ENCODE results near the gene KLHL13. TPM values are rescaled to one million over a fixed set of nuclear protein-coding genes. Genes with fewer than 3 reads are reported as not detected.
"Not testable (repeated sequence)": the region's sequence is repeated elsewhere in the genome, so short reads cannot be mapped to it uniquely, and the experiment has no call there.

KLHL13 gene
- total RNA-seq, 1 experiment from 2014 or later = not detected

DNA sequence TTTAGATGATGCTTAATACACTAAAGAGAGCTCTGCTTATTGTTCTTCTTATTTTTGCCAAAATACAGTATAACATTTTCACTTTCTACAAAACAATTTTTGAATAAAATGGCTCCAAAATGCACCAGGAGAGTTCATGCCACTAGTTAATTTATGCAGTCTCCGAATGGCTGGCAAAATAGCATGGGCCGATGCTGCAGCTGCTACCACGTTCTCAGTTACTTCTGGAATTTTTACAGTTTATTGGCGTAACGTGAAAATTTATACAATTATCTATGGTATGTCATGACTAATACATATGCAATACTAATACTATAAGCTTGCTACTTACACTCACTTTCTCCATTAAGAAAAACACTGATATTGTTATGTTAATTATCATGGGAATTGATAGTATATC lies 16.5 kb downstream of the KLHL13 start:
- DNase-seq (ENCODE audit: low spot score) = no peak
- in situ Hi-C loops (cut with HindIII; ENCODE audit: low sequenced_read_pairs) = no loop called here

DNA sequence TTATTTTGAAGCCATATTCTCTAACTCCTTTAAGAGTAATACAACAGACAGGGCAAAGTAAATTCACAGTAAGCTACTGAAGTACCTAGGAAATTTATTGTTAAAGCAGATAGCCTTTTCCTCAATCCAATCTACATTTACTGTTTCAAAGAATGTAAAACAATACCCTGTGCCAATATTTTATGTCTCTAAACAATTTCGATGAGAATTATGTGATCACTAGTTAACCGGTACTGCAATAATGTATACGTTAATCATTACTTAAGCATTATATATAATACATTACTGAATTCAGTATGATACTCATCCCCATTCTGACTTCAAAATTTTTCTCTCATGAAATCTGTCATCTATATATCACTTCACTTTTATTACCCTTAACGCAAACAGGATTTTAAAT lies 28.5 kb downstream of the KLHL13 start:
- in situ Hi-C loops (cut with HindIII; ENCODE audit: low sequenced_read_pairs) = no loop called here
- DNase-seq (ENCODE audit: low spot score) = no peak

DNA sequence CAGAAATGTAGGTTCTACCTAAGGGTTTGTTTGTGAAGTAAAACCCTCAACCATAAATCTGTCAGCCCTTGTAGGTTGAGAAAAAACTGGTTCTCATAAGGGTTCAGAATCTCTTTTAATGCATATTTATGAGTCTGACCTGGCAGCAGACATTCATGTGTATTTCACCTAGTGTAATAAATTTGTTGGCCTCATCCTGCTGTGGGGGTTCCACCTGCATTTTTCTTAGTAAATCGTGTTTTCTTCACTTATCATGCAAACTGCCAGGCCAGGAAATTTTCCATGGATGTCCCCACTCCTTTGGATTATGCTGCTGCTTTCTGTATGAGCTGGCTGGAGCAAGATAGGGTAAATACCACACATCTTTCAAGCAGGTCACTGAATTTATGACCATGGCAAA lies 42.4 kb downstream of the KLHL13 start:
- in situ Hi-C loops (cut with HindIII; ENCODE audit: low sequenced_read_pairs) = no loop called here
- no peak for DNase-seq (ENCODE audit: low spot score)

DNA sequence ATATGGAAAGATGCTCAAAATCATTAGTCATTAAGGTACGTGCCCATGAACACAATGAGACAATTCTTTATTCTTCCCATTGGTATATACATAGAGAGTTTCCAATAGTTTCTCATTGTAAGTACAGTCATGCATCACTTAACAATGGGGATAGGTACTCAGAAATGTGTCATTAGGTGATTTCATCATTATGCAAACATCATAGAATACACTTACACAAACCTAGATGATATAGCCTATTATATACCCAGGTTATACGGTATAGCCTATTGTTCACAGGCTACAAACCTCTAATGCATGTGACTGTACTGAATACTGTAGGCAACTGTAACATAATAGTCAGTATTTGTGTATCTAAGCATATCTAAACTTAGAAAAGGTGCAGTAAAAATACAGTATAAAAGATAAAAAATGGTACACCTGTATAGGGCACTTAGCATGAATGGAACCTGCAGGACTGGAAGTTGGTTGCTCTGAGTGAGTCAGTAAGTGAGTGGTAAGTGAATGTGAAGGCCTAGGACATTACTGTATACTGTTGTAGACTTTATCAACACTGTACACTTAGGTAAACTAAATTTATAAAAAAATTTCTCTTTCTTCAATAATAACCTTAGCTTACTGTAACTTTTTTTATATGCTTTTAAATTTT lies 49.6 kb downstream of the KLHL13 start:
- no peak for DNase-seq (ENCODE audit: low spot score)
- in situ Hi-C loops (cut with HindIII; ENCODE audit: low sequenced_read_pairs) = no loop called here

- DNase-seq (ENCODE audit: low spot score) = no peak
- in situ Hi-C loops (cut with HindIII; ENCODE audit: low sequenced_read_pairs) = no loop called here
These were observed 53.6 kb downstream of the KLHL13 start for GRCh38 chrX:118062817-118063615.

DNA sequence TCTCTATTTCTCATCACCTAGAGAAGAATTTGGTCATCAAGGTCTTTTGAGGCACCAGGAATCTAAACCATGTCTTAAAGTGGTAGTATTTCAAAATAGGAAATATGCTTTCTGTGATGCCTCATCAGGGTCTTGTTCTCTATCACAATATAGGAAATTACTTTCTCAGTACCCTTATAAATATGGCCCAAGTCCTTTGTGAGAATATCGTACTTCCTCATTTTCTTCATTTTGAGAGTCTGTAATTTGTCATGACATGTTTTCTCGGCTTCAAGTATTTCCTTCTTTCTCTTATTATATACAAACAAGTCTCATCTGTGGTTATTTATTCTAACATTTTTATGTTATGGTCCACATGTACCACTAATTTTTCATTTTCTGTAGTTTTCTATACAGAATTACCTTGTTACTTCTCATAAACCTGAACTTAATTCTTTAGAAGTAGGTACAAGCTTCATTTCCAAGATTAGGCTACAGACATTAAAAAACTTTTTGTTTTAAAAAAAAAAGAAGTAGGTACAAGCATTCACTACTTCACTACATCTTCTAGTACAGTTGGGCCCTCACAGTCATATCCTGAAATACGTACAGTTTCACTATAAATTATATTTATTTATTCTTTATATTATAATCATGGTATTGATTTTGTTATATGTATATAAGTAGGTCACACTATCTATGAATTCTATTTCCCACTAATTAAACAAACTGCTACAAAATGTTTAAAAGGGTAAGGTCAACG lies 54.4 kb downstream of the KLHL13 start:
- DNase-seq (ENCODE audit: low spot score) = no peak
- in situ Hi-C loops (cut with HindIII; ENCODE audit: low sequenced_read_pairs) = no loop called here

- in situ Hi-C loops (cut with HindIII; ENCODE audit: low sequenced_read_pairs) = no loop called here
- DNase-seq (ENCODE audit: low spot score) = no peak
These were observed 57.7 kb downstream of the KLHL13 start for GRCh38 chrX:118058924-118059323.

DNA sequence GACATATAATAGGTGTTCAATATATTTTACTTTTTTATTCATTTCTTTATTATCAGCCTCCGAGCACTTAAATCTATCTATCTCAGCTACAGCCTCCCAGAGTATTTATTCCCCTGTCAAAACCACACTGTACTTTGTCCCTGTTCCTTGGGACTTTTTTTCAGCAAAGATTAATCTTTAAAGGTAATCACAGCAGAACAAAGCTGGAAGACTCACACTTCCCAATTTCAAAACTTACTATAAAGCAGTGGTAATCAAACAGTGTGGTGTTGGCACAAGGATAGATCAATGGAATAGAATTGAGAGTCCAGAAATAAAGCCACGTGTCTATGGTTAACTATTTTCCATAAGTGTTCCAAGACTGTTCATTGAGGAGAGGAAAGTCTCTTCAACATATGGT lies 59.7 kb downstream of the KLHL13 start:
- no peak for DNase-seq (ENCODE audit: low spot score)
- in situ Hi-C loops (cut with HindIII; ENCODE audit: low sequenced_read_pairs) = no loop called here

DNA sequence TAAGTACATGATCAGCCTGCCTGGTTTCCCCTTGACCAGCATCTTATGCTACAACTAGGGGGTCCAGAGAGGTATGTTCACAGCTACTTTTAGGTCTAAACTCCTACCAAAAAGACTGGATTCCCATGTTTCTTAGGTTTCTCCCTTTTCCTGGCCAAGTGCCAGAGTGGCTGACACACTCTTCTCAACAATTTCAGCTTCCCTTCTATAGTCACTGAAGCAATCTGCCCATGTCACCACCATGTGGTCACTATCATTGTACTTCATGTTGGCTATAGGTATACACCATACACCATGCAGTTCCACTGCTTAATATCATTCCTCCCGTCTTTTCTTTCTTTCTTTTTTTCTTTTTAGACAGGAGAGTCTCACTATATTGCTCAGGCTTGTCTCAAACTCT lies 66.9 kb downstream of the KLHL13 start:
- DNase-seq (ENCODE audit: low spot score) = no peak
- in situ Hi-C loops (cut with HindIII; ENCODE audit: low sequenced_read_pairs) = no loop called here

DNA sequence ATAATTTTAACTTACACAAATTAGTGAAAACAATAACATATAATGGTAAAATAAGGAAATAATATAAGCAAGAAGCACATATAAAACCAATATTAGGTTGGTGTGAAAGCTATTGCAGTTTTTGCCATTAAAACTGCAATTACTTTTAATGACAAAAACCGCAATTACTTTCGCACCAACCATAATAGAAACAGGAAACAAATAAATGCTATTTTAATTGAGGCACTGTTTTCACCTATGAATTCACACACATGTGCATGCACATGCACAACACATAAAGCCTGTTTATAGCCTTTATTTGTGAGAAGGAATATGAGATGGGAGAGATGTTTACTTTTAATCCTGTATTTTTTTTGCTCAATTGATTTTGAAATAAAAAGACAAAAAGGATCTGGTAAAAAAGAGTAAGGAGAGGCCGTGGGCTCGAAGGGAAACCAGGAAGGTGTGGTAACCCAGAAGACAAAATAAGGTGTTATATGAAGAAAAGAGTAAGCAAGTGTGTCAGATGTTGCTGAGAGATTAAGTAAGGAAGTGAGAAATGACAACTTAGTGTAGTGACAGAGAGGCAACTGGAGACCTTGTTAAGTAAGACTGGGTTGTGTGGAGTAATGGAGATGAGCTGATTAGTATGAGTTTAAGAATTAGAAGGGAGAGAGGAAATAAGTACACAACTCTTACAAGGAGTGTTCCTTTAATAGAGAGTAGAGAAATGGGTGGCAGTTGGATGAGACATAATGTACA lies 69.0 kb downstream of the KLHL13 start:
- DNase-seq (ENCODE audit: low spot score) = no peak
- in situ Hi-C loops (cut with HindIII; ENCODE audit: low sequenced_read_pairs) = no loop called here

- in situ Hi-C loops (cut with HindIII; ENCODE audit: low sequenced_read_pairs) = no loop called here
- no peak for DNase-seq (ENCODE audit: low spot score)
These were observed 77.0 kb downstream of the KLHL13 start for GRCh38 chrX:118039591-118039990.

- DNase-seq (ENCODE audit: low spot score) = no peak
- in situ Hi-C loops (cut with HindIII; ENCODE audit: low sequenced_read_pairs) = no loop called here
These were observed 77.8 kb downstream of the KLHL13 start for GRCh38 chrX:118038614-118039365.

GRCh38 chrX:118026631-118027030 lies 90.0 kb downstream of the KLHL13 start:
- in situ Hi-C loops (cut with HindIII; ENCODE audit: low sequenced_read_pairs) = no loop called here
- no peak for DNase-seq (ENCODE audit: low spot score)

- no peak for DNase-seq (ENCODE audit: low spot score)
These were observed 91.4 kb downstream of the KLHL13 start for GRCh38 chrX:118025226-118025625.

DNA sequence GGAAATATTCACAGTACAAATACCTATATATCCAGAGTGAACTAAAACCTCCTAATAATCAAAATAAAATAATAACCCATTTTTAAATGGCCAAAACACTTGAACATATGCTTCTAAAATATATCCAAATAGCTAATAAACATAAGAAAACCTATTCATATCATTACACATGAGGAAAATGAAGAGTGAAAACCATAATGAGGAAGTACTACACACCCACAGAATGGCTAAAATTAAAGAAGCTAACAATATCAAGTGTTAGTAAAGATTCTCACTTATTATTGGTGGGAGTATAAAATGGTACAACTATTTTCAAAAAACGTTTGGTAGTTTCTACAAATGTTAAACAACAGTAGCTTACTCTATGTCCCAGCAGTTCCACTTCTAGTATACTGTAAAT lies 92.1 kb downstream of the KLHL13 start:
- DNase-seq (ENCODE audit: low spot score) = no peak
- in situ Hi-C loops (cut with HindIII; ENCODE audit: low sequenced_read_pairs) = no loop called here

More at GRCh38 chrX:118025226-118025625, 91.4 kb downstream of the KLHL13 start:
- in situ Hi-C loops (cut with HindIII; ENCODE audit: low sequenced_read_pairs) = no loop called here

GRCh38 chrX:118022753-118023152 lies 93.9 kb downstream of the KLHL13 start:
- DNase-seq (ENCODE audit: low spot score) = no peak
- in situ Hi-C loops (cut with HindIII; ENCODE audit: low sequenced_read_pairs) = no loop called here

GRCh38 chrX:118016422-118016821 lies 100.2 kb downstream of the KLHL13 start:
- no peak for DNase-seq (ENCODE audit: low spot score)
- in situ Hi-C loops (cut with HindIII; ENCODE audit: low sequenced_read_pairs) = no loop called here

DNA sequence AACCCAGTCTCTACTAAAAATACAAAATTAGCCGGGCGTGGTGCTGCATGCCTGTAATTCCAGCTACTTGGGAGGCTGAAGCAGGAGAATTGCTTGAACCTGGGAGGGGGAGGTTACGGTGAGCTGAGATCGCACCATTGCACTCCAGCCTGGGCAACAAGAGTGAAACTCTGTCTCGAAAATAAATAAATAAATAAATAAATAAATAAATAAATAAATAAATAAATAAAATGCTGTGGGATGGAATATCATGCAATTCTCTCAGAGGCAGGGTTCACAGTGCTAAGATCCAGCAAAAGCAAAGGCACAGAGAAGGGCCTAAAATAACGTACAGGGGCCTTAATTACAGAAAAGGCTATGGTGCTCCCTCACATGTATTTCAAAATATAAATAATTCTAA lies 114.2 kb downstream of the KLHL13 start:
- DNase-seq (ENCODE audit: low spot score); in situ Hi-C loops (cut with HindIII; ENCODE audit: low sequenced_read_pairs): not testable (repeated sequence)

DNA sequence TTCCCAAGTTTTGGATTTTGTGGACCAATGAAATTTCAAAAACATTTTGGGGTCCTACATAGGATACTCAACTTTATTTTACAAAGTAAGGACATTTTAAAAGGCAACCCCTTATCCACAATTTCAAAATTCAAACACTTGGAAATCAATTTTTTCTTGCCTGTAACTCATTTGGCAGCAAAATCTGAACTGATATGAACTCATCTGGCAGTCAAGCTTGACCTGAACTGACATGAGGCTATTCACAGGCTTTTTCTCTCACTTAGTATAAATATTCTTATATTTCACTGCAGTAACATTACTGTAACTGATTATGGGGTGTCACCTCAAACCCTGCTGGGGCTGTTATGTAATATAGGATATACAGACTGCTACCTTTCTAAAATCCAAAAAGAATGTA lies 116.1 kb downstream of the KLHL13 start:
- in situ Hi-C loops (cut with HindIII; ENCODE audit: low sequenced_read_pairs) = no loop called here
- DNase-seq (ENCODE audit: low spot score) = no peak

All from G401 (cell line).